Endothelial cell of umbilical vein (primary cell): ENCODE results near the gene D2HGDH.

ENCODE experiments used
- FOS ChIP-seq: IDR thresholded peaks from 2 replicates; pipeline ENCODE4 v1.6.1; 2011; ENCODE audit warnings: mild to moderate bottlenecking, low read length, moderate library complexity, borderline replicate concordance; ENCODE audit not compliant: insufficient read depth
- JUN ChIP-seq: IDR thresholded peaks from 2 replicates; pipeline ENCODE4 v1.6.1; 2011; ENCODE audit warnings: borderline replicate concordance, low read depth; ENCODE audit not compliant: insufficient read length, insufficient read depth
- MYC ChIP-seq: IDR thresholded peaks from one replicate; pipeline ENCODE4 v1.6.1; 2011; ENCODE audit warnings: mild to moderate bottlenecking, low read depth, low read length
- POLR2A ChIP-seq: IDR thresholded peaks from 2 replicates; pipeline ENCODE4 v1.6.1; 2012; ENCODE audit warnings: low read depth, mild to moderate bottlenecking, control low read depth, low read length
- POLR2AphosphoS5 ChIP-seq: IDR thresholded peaks from 2 replicates; pipeline ENCODE4 v1.6.1; 2012; ENCODE audit warnings: low read depth, mild to moderate bottlenecking, control low read depth, low read length, moderate library complexity; ENCODE audit not compliant: insufficient read depth
- TF ChIP-seq, protein P1 (sequence below), 2 donors: IDR thresholded peaks; 1 replicate in 1 of 2; 2 replicates in 1 of 2; pipeline ENCODE4 v1.5.1; 2011; ENCODE audit warnings: low read length in 2 of 2, mild to moderate bottlenecking in 2 of 2, moderate library complexity in 2 of 2, control low read depth in 1 of 2, inconsistent platforms in 1 of 2, low read depth in 1 of 2; ENCODE audit not compliant: insufficient read depth in 1 of 2; ENCODE audit errors: extremely low read depth in 1 of 2

GRCh38 chr2:241736111-241736510, 1.7 kb downstream of the D2HGDH start:
- TF ChIP-seq, protein P1, sequence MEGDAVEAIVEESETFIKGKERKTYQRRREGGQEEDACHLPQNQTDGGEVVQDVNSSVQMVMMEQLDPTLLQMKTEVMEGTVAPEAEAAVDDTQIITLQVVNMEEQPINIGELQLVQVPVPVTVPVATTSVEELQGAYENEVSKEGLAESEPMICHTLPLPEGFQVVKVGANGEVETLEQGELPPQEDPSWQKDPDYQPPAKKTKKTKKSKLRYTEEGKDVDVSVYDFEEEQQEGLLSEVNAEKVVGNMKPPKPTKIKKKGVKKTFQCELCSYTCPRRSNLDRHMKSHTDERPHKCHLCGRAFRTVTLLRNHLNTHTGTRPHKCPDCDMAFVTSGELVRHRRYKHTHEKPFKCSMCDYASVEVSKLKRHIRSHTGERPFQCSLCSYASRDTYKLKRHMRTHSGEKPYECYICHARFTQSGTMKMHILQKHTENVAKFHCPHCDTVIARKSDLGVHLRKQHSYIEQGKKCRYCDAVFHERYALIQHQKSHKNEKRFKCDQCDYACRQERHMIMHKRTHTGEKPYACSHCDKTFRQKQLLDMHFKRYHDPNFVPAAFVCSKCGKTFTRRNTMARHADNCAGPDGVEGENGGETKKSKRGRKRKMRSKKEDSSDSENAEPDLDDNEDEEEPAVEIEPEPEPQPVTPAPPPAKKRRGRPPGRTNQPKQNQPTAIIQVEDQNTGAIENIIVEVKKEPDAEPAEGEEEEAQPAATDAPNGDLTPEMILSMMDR (IDR thresholded peaks at IDR 0.05; ENCODE audit: extremely low read depth in 1 of 2, insufficient read depth in 1 of 2, low read depth in 1 of 2, low read length in 2 of 2) = no peak
- TF ChIP-seq POLR2A (no peak), POLR2AphosphoS5 (no peak), FOS (no peak), MYC (no peak), JUN (no peak)
